Ascending aorta (tissue), 2 donors: Measurements from ENCODE around the gene OPRL1. TPM values are rescaled to one million over a fixed set of nuclear protein-coding genes. Genes with fewer than 3 reads are reported as not detected.
"Not testable (repeated sequence)": the region's sequence is repeated elsewhere in the genome, so short reads cannot be mapped to it uniquely, and the experiment has no call there.

Experiments used
- DNase-seq, 2 donors: peaks; one replicate each; pipeline ENCODE4 v3.0.0-alpha.2; 2019; ENCODE audit warnings: low spot score in 2 of 2
- H3K27ac ChIP-seq, 2 donors: fragments of 200-600 bp; sonication (generic); one replicate each; pipeline ENCODE4 v1.5.1; 2016 to 2017; ENCODE audit warnings: mild to moderate bottlenecking in 1 of 2
- H3K27me3 ChIP-seq: fragments of 200-600 bp; sonication (generic); one replicate; pipeline ENCODE4 v1.5.1; 2017
- H3K36me3 ChIP-seq, 2 donors: fragments of 200-600 bp; sonication (generic); one replicate each; pipeline ENCODE4 v1.5.1; 2016
- H3K4me1 ChIP-seq, 2 donors: fragments of 200-600 bp; sonication (generic); one replicate each; pipeline ENCODE4 v1.5.1; 2016 to 2017; ENCODE audit warnings: mild to moderate bottlenecking in 1 of 2
- H3K4me3 ChIP-seq, 2 donors: fragments of 200-600 bp; sonication (generic); one replicate each; pipeline ENCODE4 v1.5.1; 2016 to 2017; ENCODE audit warnings: mild to moderate bottlenecking in 1 of 2
- H3K9me3 ChIP-seq, 2 donors: fragments of 200-600 bp; sonication (generic); one replicate each; pipeline ENCODE4 v1.5.1; 2016
- intact Hi-C: fragments of 100-400 bp; cut with DNase I; formaldehyde crosslinking; loops from one replicate; pipeline ENCODE4 v1.15.1; 2023
- total RNA-seq: library from RNA; depleted of rRNA; stranded (reverse); fragments of >200 nt; gene quantifications from one replicate; pipeline ENCODE4 v1.1.0, GENCODE V29; 2016
- TF ChIP-seq, protein P1 (sequence below), 3 experiments: fragments of 200-600 bp in 2 of 3; fragments of 450-650 bp in 1 of 3; sonication (generic) in 2 of 3; IDR thresholded peaks; one replicate each; pipeline ENCODE4 v1.5.1; 2016 to 2019; ENCODE audit warnings: antibody characterized with exemption in 3 of 3, mild to moderate bottlenecking in 1 of 3, moderate library complexity in 1 of 3

OPRL1 gene
- total RNA-seq, 1 donor from 2014 or later: 0.21 TPM

DNA sequence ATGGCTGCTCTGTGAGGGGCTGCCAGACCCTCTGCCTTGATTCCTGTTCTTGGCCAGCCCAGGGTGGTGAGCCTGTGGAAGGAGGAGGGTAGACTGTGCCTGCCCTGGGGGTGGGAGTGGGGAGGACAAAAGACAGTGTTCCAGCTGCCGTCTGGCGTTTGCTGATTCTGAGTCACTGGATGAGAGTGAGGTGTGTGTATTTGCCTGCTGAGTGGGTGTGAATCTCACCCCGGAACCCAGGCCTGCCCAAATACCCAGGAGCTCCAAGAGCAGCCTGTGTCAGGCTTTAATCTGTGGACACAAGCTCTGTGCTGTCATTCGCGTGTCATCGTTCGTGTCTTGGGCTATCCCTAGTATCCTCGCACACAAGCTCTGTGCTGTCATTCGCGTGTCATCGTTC lies 6.9 kb downstream of the OPRL1 start:
- TF ChIP-seq, protein P1, sequence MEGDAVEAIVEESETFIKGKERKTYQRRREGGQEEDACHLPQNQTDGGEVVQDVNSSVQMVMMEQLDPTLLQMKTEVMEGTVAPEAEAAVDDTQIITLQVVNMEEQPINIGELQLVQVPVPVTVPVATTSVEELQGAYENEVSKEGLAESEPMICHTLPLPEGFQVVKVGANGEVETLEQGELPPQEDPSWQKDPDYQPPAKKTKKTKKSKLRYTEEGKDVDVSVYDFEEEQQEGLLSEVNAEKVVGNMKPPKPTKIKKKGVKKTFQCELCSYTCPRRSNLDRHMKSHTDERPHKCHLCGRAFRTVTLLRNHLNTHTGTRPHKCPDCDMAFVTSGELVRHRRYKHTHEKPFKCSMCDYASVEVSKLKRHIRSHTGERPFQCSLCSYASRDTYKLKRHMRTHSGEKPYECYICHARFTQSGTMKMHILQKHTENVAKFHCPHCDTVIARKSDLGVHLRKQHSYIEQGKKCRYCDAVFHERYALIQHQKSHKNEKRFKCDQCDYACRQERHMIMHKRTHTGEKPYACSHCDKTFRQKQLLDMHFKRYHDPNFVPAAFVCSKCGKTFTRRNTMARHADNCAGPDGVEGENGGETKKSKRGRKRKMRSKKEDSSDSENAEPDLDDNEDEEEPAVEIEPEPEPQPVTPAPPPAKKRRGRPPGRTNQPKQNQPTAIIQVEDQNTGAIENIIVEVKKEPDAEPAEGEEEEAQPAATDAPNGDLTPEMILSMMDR (IDR thresholded peaks at IDR 0.05): no peak
- Histone ChIP-seq H3K27me3 (peaks cover 7% of the 10 kb centered on the region), H3K36me3 (no peaks in the 10 kb centered on the region), H3K4me1 (peaks cover 6 to 12% of the 10 kb centered on the region in 2 donors), H3K27ac (no peak overlapping the region), H3K9me3 (no peaks in the 10 kb centered on the region), H3K4me3 (no peak overlapping the region)
- DNase-seq: no peak
- intact Hi-C loops: no loop called here

DNA sequence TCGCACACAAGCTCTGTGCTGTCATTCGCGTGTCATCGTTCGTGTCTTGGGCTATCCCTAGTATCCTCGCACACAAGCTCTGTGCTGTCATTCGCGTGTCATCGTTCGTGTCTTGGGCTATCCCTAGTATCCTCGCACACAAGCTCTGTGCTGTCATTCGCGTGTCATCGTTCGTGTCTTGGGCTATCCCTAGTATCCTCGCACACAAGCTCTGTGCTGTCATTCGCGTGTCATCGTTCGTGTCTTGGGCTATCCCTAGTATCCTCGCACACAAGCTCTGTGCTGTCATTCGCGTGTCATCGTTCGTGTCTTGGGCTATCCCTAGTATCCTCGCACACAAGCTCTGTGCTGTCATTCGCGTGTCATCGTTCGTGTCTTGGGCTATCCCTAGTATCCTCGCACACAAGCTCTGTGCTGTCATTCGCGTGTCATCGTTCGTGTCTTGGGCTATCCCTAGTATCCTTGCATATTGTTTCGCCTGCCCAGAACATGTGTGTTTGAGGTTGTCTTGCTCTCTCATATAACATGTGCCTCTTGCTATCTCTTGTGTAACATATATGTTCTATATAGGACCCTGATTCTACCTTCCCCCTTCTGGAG lies 7.4 kb downstream of the OPRL1 start:
- H3K9me3 ChIP-seq, H3K27ac ChIP-seq, H3K27me3 ChIP-seq, H3K36me3 ChIP-seq, H3K4me3 ChIP-seq, intact Hi-C loops, DNase-seq: not testable (repeated sequence)
- H3K4me1 ChIP-seq: peaks cover 6 to 12% of the 10 kb centered on the region in 2 donors

DNA sequence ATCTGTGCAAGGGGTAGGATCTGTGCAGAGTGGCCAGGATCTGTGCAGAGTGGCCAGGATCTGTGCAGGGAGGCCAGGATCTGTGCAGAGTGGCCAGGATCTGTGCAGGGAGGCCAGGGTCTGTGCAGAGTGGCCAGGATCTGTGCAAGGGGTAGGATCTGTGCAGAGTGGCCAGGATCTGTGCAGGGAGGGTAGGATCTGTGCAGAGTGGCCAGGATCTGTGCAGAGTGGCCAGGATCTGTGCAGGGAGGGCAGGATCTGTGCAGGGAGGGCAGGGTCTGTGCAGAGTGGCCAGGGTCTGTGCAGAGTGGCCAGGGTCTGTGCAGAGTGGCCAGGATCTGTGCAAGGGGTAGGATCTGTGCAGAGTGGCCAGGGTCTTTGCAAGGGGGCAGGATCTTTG lies 8.7 kb downstream of the OPRL1 start:
- H3K27me3 ChIP-seq, H3K36me3 ChIP-seq, H3K4me3 ChIP-seq, intact Hi-C loops, H3K4me1 ChIP-seq, H3K9me3 ChIP-seq, DNase-seq, H3K27ac ChIP-seq: not testable (repeated sequence)

DNA sequence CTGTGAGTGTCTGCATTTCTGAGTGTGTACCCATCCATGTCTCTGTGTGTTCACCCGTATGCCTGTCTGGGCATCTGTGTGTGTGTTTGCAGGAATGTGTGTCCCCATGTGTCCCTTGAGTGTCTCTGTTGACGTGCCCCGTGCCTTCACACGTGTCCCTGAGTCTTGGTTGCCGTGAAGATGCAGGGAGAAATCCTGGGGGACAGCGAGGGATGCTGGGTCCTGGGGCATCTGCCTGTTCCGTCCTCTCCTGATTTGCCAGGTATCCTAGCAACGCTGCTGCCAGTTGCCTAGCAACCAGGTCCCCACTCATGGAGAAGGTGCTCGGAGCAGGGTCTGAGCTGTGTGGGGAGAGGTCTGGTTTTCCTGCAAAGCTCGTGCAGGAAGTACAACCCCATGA lies 10.3 kb downstream of the OPRL1 start:
- TF ChIP-seq, protein P1 (IDR thresholded peaks at IDR 0.05): no peak
- H3K9me3 ChIP-seq: no peaks in the 10 kb centered on the region
- no peak overlapping the region for H3K27ac ChIP-seq
- DNase-seq: no peak
- no peak overlapping the region for H3K4me3 ChIP-seq
- H3K27me3 ChIP-seq: no peaks in the 10 kb centered on the region
- H3K4me1 ChIP-seq: no peaks in the 10 kb centered on the region
- no peaks in the 10 kb centered on the region for H3K36me3 ChIP-seq
- intact Hi-C loops: no loop called here

DNA sequence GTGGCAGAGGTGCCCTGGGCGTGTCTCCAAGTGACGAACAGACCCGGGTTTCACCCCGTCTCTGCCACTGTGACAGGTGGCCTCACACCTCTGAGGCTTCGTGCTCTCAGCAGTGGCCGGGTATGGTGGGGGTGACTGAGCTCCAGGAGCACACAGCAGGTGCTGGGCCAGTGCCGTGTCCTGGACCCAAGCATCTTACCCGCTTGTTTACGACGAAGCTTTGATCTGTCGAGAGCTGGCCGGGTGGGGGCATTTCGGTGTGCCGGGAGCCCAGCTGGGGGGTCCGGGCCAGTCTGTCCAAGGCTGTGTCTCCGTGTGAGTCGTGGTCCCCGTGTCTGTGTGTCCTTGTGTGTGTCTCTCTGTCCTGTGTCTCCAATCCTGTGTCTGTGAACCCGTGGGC lies 11.5 kb downstream of the OPRL1 start:
- Histone ChIP-seq H3K36me3 (no peaks in the 10 kb centered on the region), H3K4me1 (no peaks in the 10 kb centered on the region), H3K27me3 (no peaks in the 10 kb centered on the region), H3K27ac (no peak overlapping the region), H3K9me3 (no peaks in the 10 kb centered on the region), H3K4me3 (no peak overlapping the region)
- TF ChIP-seq, protein P1 (IDR thresholded peaks at IDR 0.05): no peak
- no peak for DNase-seq
- intact Hi-C loops: no loop called here

DNA sequence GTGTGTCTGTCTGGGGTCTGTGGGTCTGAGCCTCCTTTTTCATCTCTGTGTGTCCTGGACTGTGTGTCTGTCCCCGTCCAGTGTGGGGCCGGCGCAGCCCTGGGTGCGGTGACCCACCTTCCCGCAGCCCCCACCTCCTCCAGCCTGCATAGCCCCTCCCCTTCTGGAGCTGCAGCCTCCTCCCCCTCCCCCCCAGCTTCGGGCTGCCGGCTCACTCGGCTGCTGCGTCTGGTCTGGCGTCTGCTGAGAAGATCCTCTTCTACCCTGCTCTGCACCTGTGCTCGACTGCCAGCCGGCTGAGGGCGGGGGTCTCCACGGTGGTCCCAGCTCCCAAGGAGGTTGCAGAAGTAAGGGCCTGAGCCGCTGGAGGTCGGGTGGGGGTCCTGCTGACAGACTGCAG lies 11.9 kb downstream of the OPRL1 start:
- Histone ChIP-seq H3K9me3 (no peaks in the 10 kb centered on the region), H3K27ac (no peak overlapping the region), H3K4me1 (no peaks in the 10 kb centered on the region), H3K27me3 (no peaks in the 10 kb centered on the region), H3K4me3 (no peak overlapping the region), H3K36me3 (no peaks in the 10 kb centered on the region)
- intact Hi-C loops: no loop called here
- DNase-seq: no peak
- TF ChIP-seq, protein P1 (IDR thresholded peaks at IDR 0.05): no peak
